Measurements from ENCODE around the gene SAT2. TPM values are rescaled to one million over a fixed set of nuclear protein-coding genes. Genes with fewer than 3 reads are reported as not detected.
A peak's percentile ranks its signal among the peaks of the same experiment; 100 is the strongest.

Gene SAT2
- total and polyA plus RNA-seq, 2 of the 13 experiments (the other 11 are each of a cell fraction or from before 2014, with no cell fraction given) = 37.6 to 93.7 TPM

- peak; percentile 90; the same call in 1 of the 2 replicates for TF ChIP-seq E2F5 (CRISPR knock-in tag; conservative IDR thresholded peaks at IDR 0.05)
- TF ChIP-seq SNRNP70 (IDR thresholded peaks at IDR 0.05; ENCODE audit: low read depth, low read length) = no peak
- TF ChIP-seq ZNF883 (CRISPR knock-in tag; IDR thresholded peaks at IDR 0.05; ENCODE audit: not compliant biosample characterization) = peak; percentile 68
- TF ChIP-seq ARNTL (CRISPR knock-in tag; IDR thresholded peaks at IDR 0.05) = peak; percentile 44; the same call in 1 of the 2 replicates
- peak; percentile 53; the same call in 1 of the 2 replicates for TF ChIP-seq KAT7 (CRISPR knock-in tag; IDR thresholded peaks at IDR 0.05; ENCODE audit: borderline replicate concordance)
- TF ChIP-seq TP53 (CRISPR knock-in tag; conservative IDR thresholded peaks at IDR 0.05) = peak; percentile 85; the same call in 1 of the 2 replicates
- peak; percentile 76 for TF ChIP-seq HES4 (CRISPR knock-in tag; IDR thresholded peaks at IDR 0.05; ENCODE audit: borderline replicate concordance)
- TF ChIP-seq ZNF446 (CRISPR knock-in tag; IDR thresholded peaks at IDR 0.05) = no peak
- no peak for TF ChIP-seq BCLAF1 (IDR thresholded peaks at IDR 0.05)
- TF ChIP-seq POLR2AphosphoS5 (IDR thresholded peaks at IDR 0.05; ENCODE audit: low read depth, low read length) = peak; percentile 59; the same call in 1 of the 2 replicates
- peak; percentile 51 for TF ChIP-seq ZSCAN25 (CRISPR knock-in tag; IDR thresholded peaks at IDR 0.05)
- peak; percentile 50; the same call in 1 of the 2 replicates for TF ChIP-seq PRMT3 (CRISPR knock-in tag; IDR thresholded peaks at IDR 0.05; ENCODE audit: borderline replicate concordance, low read depth)
- no peak for TF ChIP-seq MATR3 (CRISPR knock-in tag; IDR thresholded peaks at IDR 0.05)
- peak; percentile 91 for TF ChIP-seq MAX (IDR thresholded peaks at IDR 0.05)
- TF ChIP-seq SPEN (CRISPR knock-in tag; IDR thresholded peaks at IDR 0.05; ENCODE audit: low read depth) = peak; percentile 74
- no peak for TF ChIP-seq NFE2L2 (IDR thresholded peaks at IDR 0.05; ENCODE audit: low read length)
- peak; percentile 36 for TF ChIP-seq MED8 (CRISPR knock-in tag; IDR thresholded peaks at IDR 0.05; ENCODE audit: insufficient replicate concordance)
- peak; percentile 91; the same call in 1 of the 2 replicates for TF ChIP-seq ZNF598 (CRISPR knock-in tag; IDR thresholded peaks at IDR 0.05; ENCODE audit: borderline replicate concordance)
- TF ChIP-seq RXRA (CRISPR knock-in tag; IDR thresholded peaks at IDR 0.05) = peak; percentile 36
- TF ChIP-seq MYPOP (CRISPR knock-in tag; IDR thresholded peaks at IDR 0.05) = 0 out of 2 replicates have a peak, but pooled peaks have one; percentile 49
- no peak for TF ChIP-seq HNRNPL (IDR thresholded peaks at IDR 0.05; ENCODE audit: low read depth, low read length)
- TF ChIP-seq BRCA1 (CRISPR knock-in tag; IDR thresholded peaks at IDR 0.05) = 0 out of 2 replicates have a peak, but pooled peaks have one; percentile 73
- TF ChIP-seq NFATC3 (CRISPR knock-in tag; IDR thresholded peaks at IDR 0.05) = peak; percentile 55; the same call in 1 of the 2 replicates
- TF ChIP-seq ZNF234 (CRISPR knock-in tag; conservative IDR thresholded peaks at IDR 0.05) = no peak
- TF ChIP-seq ZNF24 (IDR thresholded peaks at IDR 0.05) = 0 out of 2 replicates have a peak, but pooled peaks have one; percentile 14
- peak; percentile 69 for TF ChIP-seq SALL1 (CRISPR knock-in tag; IDR thresholded peaks at IDR 0.05)
Measured at GRCh38 chr17:7583253-7584109, 44.1 kb downstream of the SAT2 start, which contains the start of gene MPDU1 (continued).

Data from HepG2 (cell line).